Ishikawa (cell line): ENCODE results near the gene CFD.

Source experiments
- CEBPB ChIP-seq: IDR thresholded peaks from 2 replicates; pipeline ENCODE4 v1.6.1; 2012
- CREB1 ChIP-seq: IDR thresholded peaks from 2 replicates; pipeline ENCODE4 v1.6.1; 2012; ENCODE audit warnings: low read depth
- EGR1 ChIP-seq: IDR thresholded peaks from 2 replicates; pipeline ENCODE4 v1.6.1; 2012
- EP300 ChIP-seq: IDR thresholded peaks from 2 replicates; pipeline ENCODE4 v1.6.1; 2012; ENCODE audit warnings: borderline replicate concordance
- FOXM1 ChIP-seq: IDR thresholded peaks from 2 replicates; pipeline ENCODE4 v1.6.1; 2012; ENCODE audit warnings: low read depth, borderline replicate concordance
- NFIC ChIP-seq: IDR thresholded peaks from 2 replicates; pipeline ENCODE4 v1.6.1; 2012
- RAD21 ChIP-seq: IDR thresholded peaks from 2 replicates; pipeline ENCODE4 v1.6.1; 2012; ENCODE audit warnings: low read depth
- TAF1 ChIP-seq: IDR thresholded peaks from 2 replicates; pipeline ENCODE4 v1.6.1; 2012; ENCODE audit warnings: low read depth, mild to moderate bottlenecking
- TCF12 ChIP-seq: IDR thresholded peaks from 2 replicates; pipeline ENCODE4 v1.6.1; 2012; ENCODE audit warnings: low read depth
- TEAD4 ChIP-seq: IDR thresholded peaks from 2 replicates; pipeline ENCODE4 v1.6.1; 2012
- YY1 ChIP-seq: IDR thresholded peaks from 2 replicates; pipeline ENCODE4 v1.6.1; 2012; ENCODE audit warnings: low read depth
- ZBTB7A ChIP-seq: IDR thresholded peaks from 2 replicates; pipeline ENCODE4 v1.6.1; 2012; ENCODE audit warnings: low read depth
- TF ChIP-seq, protein P1 (sequence below): IDR thresholded peaks from 2 replicates; pipeline ENCODE4 v1.6.1; 2012
- TF ChIP-seq, protein P2 (sequence below): IDR thresholded peaks from 2 replicates; pipeline ENCODE4 v1.6.1; 2012
- TF ChIP-seq, protein P3 (sequence below): IDR thresholded peaks from 2 replicates; pipeline ENCODE4 v1.6.1; 2012; ENCODE audit warnings: low read depth, mild to moderate bottlenecking

Gene CFD

DNA sequence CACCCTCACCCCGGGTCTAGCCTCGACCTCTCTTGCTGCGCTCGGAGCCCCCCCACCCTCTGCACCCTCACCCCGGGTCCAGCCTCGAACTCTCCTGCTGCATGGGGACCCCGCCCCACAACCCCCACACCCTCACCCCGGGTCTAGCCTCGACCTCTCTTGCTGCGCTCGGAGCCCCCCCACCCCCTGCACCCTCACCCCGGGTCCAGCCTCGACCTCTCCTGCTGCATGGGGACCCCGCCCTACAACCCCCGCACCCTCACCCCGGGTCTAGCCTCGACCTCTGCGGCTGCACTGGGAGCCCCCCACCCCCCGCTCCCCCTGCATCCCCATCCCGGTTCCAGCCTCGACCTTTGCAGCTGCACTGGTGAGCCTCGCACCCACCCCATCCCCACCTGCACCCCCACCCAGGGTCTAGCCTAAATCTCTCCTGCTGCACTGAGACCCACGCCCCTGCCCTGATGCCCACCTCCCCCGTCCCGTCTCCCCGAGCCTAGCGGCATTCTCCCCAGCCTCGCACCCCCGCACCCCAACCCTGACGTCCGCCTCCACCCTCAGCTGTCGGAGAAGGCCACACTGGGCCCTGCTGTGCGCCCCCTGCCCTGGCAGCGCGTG lies 1.8 kb downstream of the CFD start:
- peak; percentile 29 for TF ChIP-seq ZBTB7A
- no peak for TF ChIP-seq RAD21

DNA sequence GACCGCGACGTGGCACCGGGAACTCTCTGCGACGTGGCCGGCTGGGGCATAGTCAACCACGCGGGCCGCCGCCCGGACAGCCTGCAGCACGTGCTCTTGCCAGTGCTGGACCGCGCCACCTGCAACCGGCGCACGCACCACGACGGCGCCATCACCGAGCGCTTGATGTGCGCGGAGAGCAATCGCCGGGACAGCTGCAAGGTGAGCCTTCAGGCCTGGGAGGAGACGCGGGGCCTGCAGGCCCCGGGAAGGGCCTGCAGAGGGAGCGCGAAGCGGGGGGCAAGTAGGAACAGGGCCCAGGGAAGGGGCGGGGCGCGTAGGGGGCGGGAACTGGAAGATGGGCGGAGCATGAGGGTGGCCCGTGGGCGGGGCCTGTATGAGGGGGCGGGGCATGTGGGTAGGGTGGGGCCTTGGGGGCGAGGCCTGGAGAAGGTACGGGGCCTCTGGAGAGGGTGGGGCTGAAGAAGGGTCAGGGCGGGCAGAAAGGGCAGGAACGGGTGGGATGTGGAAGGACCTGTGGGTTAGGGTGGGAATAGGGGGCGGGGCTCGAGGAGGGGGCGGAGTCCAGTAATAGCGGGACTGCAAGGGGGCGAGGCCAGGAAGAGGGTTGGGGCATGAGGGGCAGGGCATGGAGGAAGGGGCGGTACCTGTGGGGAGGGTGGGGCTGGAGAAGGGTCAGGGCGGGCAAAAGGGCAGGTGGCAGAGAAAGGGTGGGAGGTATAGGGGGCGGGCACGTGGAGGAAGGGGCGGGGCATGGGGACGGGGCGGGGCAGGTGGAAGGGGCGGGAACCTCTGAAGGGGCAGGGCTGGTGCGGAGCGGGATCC lies 2.5 kb downstream of the CFD start:
- TF ChIP-seq ZBTB7A (0 out of 2 replicates have a peak, but pooled peaks have one; percentile 9), TEAD4 (no peak), RAD21 (peak; percentile 20; the same call in 1 of the 2 replicates), YY1 (0 out of 2 replicates have a peak, but pooled peaks have one; percentile 35), FOXM1 (no peak)
- TF ChIP-seq, protein P1, sequence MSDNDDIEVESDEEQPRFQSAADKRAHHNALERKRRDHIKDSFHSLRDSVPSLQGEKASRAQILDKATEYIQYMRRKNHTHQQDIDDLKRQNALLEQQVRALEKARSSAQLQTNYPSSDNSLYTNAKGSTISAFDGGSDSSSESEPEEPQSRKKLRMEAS: peak; percentile 99
- TF ChIP-seq, protein P2, sequence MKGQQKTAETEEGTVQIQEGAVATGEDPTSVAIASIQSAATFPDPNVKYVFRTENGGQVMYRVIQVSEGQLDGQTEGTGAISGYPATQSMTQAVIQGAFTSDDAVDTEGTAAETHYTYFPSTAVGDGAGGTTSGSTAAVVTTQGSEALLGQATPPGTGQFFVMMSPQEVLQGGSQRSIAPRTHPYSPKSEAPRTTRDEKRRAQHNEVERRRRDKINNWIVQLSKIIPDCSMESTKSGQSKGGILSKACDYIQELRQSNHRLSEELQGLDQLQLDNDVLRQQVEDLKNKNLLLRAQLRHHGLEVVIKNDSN: peak; percentile 67

DNA sequence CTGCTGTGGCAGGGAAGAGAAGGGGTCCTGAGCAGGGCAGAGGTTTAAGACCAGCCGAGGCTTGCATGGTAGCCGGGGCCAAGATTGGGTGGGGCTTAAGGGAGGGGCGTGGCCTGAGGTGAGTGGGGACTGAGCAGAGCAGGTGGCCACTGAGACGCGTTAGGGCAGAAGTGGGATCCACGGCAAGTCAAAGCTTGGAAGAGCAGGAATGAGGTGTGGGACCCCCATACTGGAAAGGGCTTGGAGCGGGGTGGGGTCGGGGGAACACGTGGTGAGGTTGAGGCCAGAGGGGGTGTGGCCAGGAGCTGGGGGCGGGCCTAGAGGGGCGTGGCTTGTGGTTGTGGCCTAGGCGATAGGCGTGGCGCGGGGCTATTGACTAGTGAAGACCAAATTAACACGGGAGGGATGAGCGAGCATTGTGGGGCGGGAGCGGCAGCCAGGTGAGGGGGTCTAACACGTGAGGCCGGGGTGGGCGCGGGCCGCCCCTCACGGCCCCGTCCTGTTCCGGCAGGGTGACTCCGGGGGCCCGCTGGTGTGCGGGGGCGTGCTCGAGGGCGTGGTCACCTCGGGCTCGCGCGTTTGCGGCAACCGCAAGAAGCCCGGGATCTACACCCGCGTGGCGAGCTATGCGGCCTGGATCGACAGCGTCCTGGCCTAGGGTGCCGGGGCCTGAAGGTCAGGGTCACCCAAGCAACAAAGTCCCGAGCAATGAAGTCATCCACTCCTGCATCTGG lies 3.3 kb downstream of the CFD start:
- TF ChIP-seq, protein P3, sequence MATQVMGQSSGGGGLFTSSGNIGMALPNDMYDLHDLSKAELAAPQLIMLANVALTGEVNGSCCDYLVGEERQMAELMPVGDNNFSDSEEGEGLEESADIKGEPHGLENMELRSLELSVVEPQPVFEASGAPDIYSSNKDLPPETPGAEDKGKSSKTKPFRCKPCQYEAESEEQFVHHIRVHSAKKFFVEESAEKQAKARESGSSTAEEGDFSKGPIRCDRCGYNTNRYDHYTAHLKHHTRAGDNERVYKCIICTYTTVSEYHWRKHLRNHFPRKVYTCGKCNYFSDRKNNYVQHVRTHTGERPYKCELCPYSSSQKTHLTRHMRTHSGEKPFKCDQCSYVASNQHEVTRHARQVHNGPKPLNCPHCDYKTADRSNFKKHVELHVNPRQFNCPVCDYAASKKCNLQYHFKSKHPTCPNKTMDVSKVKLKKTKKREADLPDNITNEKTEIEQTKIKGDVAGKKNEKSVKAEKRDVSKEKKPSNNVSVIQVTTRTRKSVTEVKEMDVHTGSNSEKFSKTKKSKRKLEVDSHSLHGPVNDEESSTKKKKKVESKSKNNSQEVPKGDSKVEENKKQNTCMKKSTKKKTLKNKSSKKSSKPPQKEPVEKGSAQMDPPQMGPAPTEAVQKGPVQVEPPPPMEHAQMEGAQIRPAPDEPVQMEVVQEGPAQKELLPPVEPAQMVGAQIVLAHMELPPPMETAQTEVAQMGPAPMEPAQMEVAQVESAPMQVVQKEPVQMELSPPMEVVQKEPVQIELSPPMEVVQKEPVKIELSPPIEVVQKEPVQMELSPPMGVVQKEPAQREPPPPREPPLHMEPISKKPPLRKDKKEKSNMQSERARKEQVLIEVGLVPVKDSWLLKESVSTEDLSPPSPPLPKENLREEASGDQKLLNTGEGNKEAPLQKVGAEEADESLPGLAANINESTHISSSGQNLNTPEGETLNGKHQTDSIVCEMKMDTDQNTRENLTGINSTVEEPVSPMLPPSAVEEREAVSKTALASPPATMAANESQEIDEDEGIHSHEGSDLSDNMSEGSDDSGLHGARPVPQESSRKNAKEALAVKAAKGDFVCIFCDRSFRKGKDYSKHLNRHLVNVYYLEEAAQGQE: no peak
- TF ChIP-seq, protein P2: peak; percentile 35; the same call in 1 of the 2 replicates
- TF ChIP-seq TAF1: no peak
- TF ChIP-seq, protein P1: peak; percentile 51

DNA sequence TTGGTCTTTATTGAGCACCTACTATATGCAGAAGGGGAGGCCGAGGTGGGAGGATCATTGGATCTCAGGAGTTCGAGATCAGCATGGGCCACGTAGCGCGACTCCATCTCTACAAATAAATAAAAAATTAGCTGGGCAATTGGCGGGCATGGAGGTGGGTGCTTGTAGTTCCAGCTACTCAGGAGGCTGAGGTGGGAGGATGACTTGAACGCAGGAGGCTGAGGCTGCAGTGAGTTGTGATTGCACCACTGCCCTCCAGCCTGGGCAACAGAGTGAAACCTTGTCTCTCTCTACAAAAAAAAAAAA lies 3.8 kb downstream of the CFD start:
- no peak for TF ChIP-seq CEBPB
- TF ChIP-seq EGR1: no peak
- no peak for TF ChIP-seq FOXM1
- TF ChIP-seq YY1: no peak
- TF ChIP-seq, protein P1: no peak
- TF ChIP-seq, protein P3: no peak
- TF ChIP-seq EP300: no peak
- no peak for TF ChIP-seq TCF12
- no peak for TF ChIP-seq TAF1
- TF ChIP-seq TEAD4: no peak
- TF ChIP-seq CREB1: no peak
- no peak for TF ChIP-seq RAD21
- TF ChIP-seq, protein P2: no peak
- no peak for TF ChIP-seq ZBTB7A
- no peak for TF ChIP-seq NFIC

DNA sequence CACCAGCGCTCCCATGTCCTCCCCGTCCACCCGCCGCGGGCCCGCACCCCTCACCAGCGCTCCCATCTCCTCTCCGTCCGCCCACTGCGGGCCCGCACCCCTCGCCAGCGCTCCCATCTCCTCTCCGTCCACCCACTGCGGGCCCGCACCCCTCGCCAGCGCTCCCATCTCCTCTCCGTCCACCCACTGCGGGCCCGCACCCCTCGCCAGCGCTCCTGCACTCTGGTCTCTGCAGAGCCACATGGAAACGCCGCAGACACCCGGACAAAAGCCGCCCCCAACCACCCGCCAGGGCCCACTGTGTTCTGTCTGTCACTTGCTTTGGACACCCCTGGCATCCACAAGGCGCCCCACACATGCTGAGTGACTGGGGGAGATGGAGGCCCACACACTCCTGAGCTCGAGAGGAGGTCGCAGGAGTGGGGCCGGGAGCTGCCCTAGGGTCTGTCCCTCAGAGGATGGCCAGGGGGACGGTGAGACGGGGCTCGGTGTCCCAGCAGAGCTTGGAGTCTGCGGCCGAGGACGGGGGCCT lies 7.4 kb downstream of the CFD start:
- TF ChIP-seq TAF1 (no peak), EP300 (no peak)
